CD4-positive, alpha-beta T cell treated with Interferon gamma for 1 hour (primary cell): Measurements from ENCODE around the gene SPDYE4.

ENCODE experiments used
- DNase-seq: peaks from one replicate; pipeline ENCODE4 v3.0.0-alpha.2; 2020

SPDYE4 gene

GRCh38 chr17:8782176-8782575 lies 23.8 kb upstream of the SPDYE4 start:
- DNase-seq, result no peak

GRCh38 chr17:8781776-8782175 lies 23.4 kb upstream of the SPDYE4 start:
- DNase-seq, result no peak

GRCh38 chr17:8776881-8777280 lies 18.5 kb upstream of the SPDYE4 start:
- no peak for DNase-seq

GRCh38 chr17:8776248-8776647 lies 17.9 kb upstream of the SPDYE4 start:
- no peak for DNase-seq

- DNase-seq, result no peak
Observed at GRCh38 chr17:8766731-8767130, 8.4 kb upstream of the SPDYE4 start.

- no peak for DNase-seq
Observed at GRCh38 chr17:8762012-8762411, 3.7 kb upstream of the SPDYE4 start.

GRCh38 chr17:8757189-8757588 lies 1.2 kb downstream of the SPDYE4 start:
- DNase-seq, result no peak

GRCh38 chr17:8755590-8756255 lies 2.6 kb downstream of the SPDYE4 start:
- DNase-seq, result no peak

GRCh38 chr17:8754890-8755289 lies 3.5 kb downstream of the SPDYE4 start:
- DNase-seq, result no peak

- no peak for DNase-seq
Observed at GRCh38 chr17:8753976-8754440, 4.3 kb downstream of the SPDYE4 start.

GRCh38 chr17:8753136-8753975 lies 5.0 kb downstream of the SPDYE4 start:
- no peak for DNase-seq

- no peak for DNase-seq
Observed at GRCh38 chr17:8749616-8750015, 8.7 kb downstream of the SPDYE4 start.

- DNase-seq, result no peak
Observed at GRCh38 chr17:8747742-8748141, 10.6 kb downstream of the SPDYE4 start.

GRCh38 chr17:8746501-8747236 lies 11.7 kb downstream of the SPDYE4 start:
- DNase-seq, result no peak

GRCh38 chr17:8745586-8746500 lies 12.5 kb downstream of the SPDYE4 start:
- DNase-seq, result peak; percentile 80

GRCh38 chr17:8744086-8744785 lies 14.1 kb downstream of the SPDYE4 start:
- no peak for DNase-seq

GRCh38 chr17:8742819-8743218 lies 15.5 kb downstream of the SPDYE4 start:
- DNase-seq, result no peak

GRCh38 chr17:8742274-8742673 lies 16.1 kb downstream of the SPDYE4 start:
- DNase-seq, result no peak

- DNase-seq, result no peak
Observed at GRCh38 chr17:8741771-8742170, 16.6 kb downstream of the SPDYE4 start.

GRCh38 chr17:8741366-8741765 lies 17.0 kb downstream of the SPDYE4 start:
- DNase-seq, result no peak

- DNase-seq, result peak; percentile 60
Observed at GRCh38 chr17:8740486-8740885, 17.9 kb downstream of the SPDYE4 start.

- DNase-seq, result no peak
Observed at GRCh38 chr17:8739097-8739496, 19.2 kb downstream of the SPDYE4 start.
